Left lung (tissue), 10 donors: Measurements from ENCODE around the gene NT5DC3. TPM values are rescaled to one million over a fixed set of nuclear protein-coding genes. Genes with fewer than 3 reads are reported as not detected.

Source experiments
- ATAC-seq: fragments of 200-7000 bp; cut with Tn5 transposase; one replicate; pipeline ENCODE4 v1.9.1; 2020; ENCODE audit warnings: moderate library complexity
- DNase-seq, 4 donors: peaks; one replicate each; pipeline ENCODE4 v3.0.0-alpha.2; 2013 to 2020
- H3K27ac ChIP-seq, 2 donors: fragments of 200-600 bp; sonication (generic) in 1 of 2; one replicate each; pipeline versions ENCODE4 v1.5.0 to v1.8.0; 2020 to 2021
- H3K27me3 ChIP-seq, 2 donors: fragments of 200-600 bp; sonication (generic) in 1 of 2; one replicate each; pipeline versions ENCODE4 v1.5.0 to v1.8.0; 2020 to 2021
- H3K36me3 ChIP-seq, 2 donors: fragments of 200-600 bp; sonication (generic) in 1 of 2; one replicate each; pipeline versions ENCODE4 v1.5.0 to v1.8.0; 2020 to 2021
- H3K4me1 ChIP-seq, 2 donors: fragments of 200-600 bp; one replicate each; pipeline ENCODE4 v1.8.0; 2021
- H3K4me3 ChIP-seq, 2 donors: fragments of 200-600 bp; sonication (generic) in 1 of 2; one replicate each; pipeline versions ENCODE4 v1.5.0 to v1.8.0; 2020 to 2021; ENCODE audit warnings: mild to moderate bottlenecking in 1 of 2
- H3K9me3 ChIP-seq, 2 donors: fragments of 200-600 bp; sonication (generic) in 1 of 2; one replicate each; pipeline versions ENCODE4 v1.5.0 to v1.8.0; 2020 to 2021
- CTCF ChIP-seq, 2 donors: fragments of 200-600 bp; sonication (generic) in 1 of 2; IDR thresholded peaks; one replicate each; pipeline versions ENCODE4 v1.5.0 to v1.8.0; 2021; ENCODE audit warnings: antibody characterized with exemption in 2 of 2
- intact Hi-C, 2 donors: fragments of 100-400 bp; cut with DNase I; formaldehyde crosslinking; loops; one replicate each; pipeline versions ENCODE4 v1.11.2 to v1.14.2; 2022
- polyA plus RNA-seq, 6 donors: library from polyadenylated mRNA; unstranded; fragments of 120-200 nt; gene quantifications; one replicate each; pipeline ENCODE4 v1.2.1, GENCODE V29; 2013; ENCODE audit not compliant: insufficient read length in 6 of 6
- total RNA-seq, 2 donors: library from RNA; stranded (reverse); fragmentation: NEBNext Ultra II Directional; extraction: Animal tissue kit (Norgen Biotek cat#: 25700); gene quantifications; one replicate each; pipeline ENCODE4 v1.2.1, GENCODE V29; 2021
- donor health status: DM: no; HTN: yes; CAD: no.
- donor health status: DM: no; HTN: no; CAD: no.

The NT5DC3 gene
- total and polyA plus RNA-seq, 8 donors = 5.2 to 8.9 (median 7.5) TPM

- H3K36me3 ChIP-seq = no peaks in the 10 kb centered on the region
- H3K9me3 ChIP-seq = no peaks in the 10 kb centered on the region
- TF ChIP-seq CTCF (IDR thresholded peaks at IDR 0.05) = no peak
- intact Hi-C loops = no loop called here
- H3K4me3 ChIP-seq = peak overlapping the region; percentile 68 to 80
- ATAC-seq (peak; percentile 49), DNase-seq (peak in 2 of 4 donors; percentile 62 to 88)
- H3K27ac ChIP-seq = peak overlapping the region; percentile 39 to 57
- peaks cover 0 to 29% of the 10 kb centered on the region in 2 donors for H3K4me1 ChIP-seq
- H3K27me3 ChIP-seq = no peaks in the 10 kb centered on the region
Measured at GRCh38 chr12:103841690-103842584, 903 bp upstream of the NT5DC3 start.

GRCh38 chr12:103840462-103840875, 565 bp downstream of the NT5DC3 start:
- intact Hi-C loops = no loop called here
- peak; percentile 6 for ATAC-seq

GRCh38 chr12:103839609-103840461, 1.2 kb downstream of the NT5DC3 start:
- TF ChIP-seq CTCF (IDR thresholded peaks at IDR 0.05) = no peak
- no peak overlapping the region for H3K27ac ChIP-seq

More at GRCh38 chr12:103840462-103840875, 565 bp downstream of the NT5DC3 start:
- Histone ChIP-seq H3K4me1 (peaks cover 0 to 29% of the 10 kb centered on the region in 2 donors), H3K4me3 (peak overlapping the region; percentile 68 to 80), H3K27ac (peak overlapping the region in 1 of 2 donors; percentile 57), H3K27me3 (no peaks in the 10 kb centered on the region), H3K9me3 (no peaks in the 10 kb centered on the region), H3K36me3 (no peaks in the 10 kb centered on the region)
- no peak for TF ChIP-seq CTCF (IDR thresholded peaks at IDR 0.05)
- peak in 1 of 4 donors; percentile 81 for DNase-seq

DNA sequence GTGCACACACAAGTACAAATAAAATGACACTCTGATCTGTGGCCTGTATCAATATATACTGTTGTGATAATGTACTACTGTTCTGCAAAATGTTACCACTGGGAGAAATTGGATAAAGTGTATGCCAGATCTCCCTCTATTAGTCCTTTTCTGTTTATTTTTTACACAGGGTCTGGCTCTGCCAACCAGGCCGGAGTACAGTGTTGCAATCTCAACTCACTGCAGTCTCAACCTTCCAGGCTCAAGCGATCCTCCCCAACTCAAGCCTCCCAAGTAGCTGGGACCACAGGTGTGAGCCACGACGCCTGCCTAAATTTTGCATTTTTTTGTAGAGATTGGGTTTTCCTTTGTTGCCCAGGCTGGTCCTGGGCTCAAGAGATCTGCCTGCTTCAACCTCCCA, 1.9 kb downstream of the NT5DC3 start:
- Histone ChIP-seq H3K27ac (no peak overlapping the region), H3K4me1 (peaks cover under 1 to 29% of the 10 kb centered on the region in 2 donors), H3K4me3 (peak overlapping the region in 1 of 2 donors; percentile 68), H3K27me3 (no peaks in the 10 kb centered on the region), H3K36me3 (no peaks in the 10 kb centered on the region), H3K9me3 (no peaks in the 10 kb centered on the region)
- no peak for ATAC-seq
- DNase-seq = no peak
- TF ChIP-seq CTCF (IDR thresholded peaks at IDR 0.05) = no peak
- intact Hi-C loops = no loop called here

More at GRCh38 chr12:103839609-103840461, 1.2 kb downstream of the NT5DC3 start:
- Histone ChIP-seq H3K4me1 (peaks cover 0 to 29% of the 10 kb centered on the region in 2 donors), H3K4me3 (peak overlapping the region; percentile 15 to 68), H3K27me3 (no peaks in the 10 kb centered on the region), H3K9me3 (no peaks in the 10 kb centered on the region), H3K36me3 (no peaks in the 10 kb centered on the region)
- intact Hi-C loops = no loop called here
- ATAC-seq = no peak
- no peak for DNase-seq
